Kidney tubule cell (primary cell): ENCODE measurements around the gene GSX1.
A peak's percentile ranks its signal among the peaks of the same experiment; 100 is the strongest.

Experiments
- DNase-seq: peaks from one replicate; pipeline ENCODE4 v3.0.0-alpha.2; 2018; ENCODE audit warnings: low spot score

GSX1 gene

GRCh38 chr13:27834095-27834494, 41.8 kb downstream of the GSX1 start:
- no peak for DNase-seq

GRCh38 chr13:27835799-27836198, 43.5 kb downstream of the GSX1 start:
- DNase-seq: no peak

- DNase-seq: peak; percentile 20
Measured at GRCh38 chr13:27839809-27840467, 47.7 kb downstream of the GSX1 start.

- no peak for DNase-seq
Measured at GRCh38 chr13:27842571-27842970, 50.3 kb downstream of the GSX1 start.
